ENCODE data around the gene LRRC7.

GRCh38 chr1:69585666-69586065 is 17.9 kb downstream of the LRRC7 start:
- TF ChIP-seq, protein P1, sequence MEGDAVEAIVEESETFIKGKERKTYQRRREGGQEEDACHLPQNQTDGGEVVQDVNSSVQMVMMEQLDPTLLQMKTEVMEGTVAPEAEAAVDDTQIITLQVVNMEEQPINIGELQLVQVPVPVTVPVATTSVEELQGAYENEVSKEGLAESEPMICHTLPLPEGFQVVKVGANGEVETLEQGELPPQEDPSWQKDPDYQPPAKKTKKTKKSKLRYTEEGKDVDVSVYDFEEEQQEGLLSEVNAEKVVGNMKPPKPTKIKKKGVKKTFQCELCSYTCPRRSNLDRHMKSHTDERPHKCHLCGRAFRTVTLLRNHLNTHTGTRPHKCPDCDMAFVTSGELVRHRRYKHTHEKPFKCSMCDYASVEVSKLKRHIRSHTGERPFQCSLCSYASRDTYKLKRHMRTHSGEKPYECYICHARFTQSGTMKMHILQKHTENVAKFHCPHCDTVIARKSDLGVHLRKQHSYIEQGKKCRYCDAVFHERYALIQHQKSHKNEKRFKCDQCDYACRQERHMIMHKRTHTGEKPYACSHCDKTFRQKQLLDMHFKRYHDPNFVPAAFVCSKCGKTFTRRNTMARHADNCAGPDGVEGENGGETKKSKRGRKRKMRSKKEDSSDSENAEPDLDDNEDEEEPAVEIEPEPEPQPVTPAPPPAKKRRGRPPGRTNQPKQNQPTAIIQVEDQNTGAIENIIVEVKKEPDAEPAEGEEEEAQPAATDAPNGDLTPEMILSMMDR (IDR thresholded peaks at IDR 0.05): no peak
- TF ChIP-seq POLR2A (IDR thresholded peaks at IDR 0.05): no peak
